Measurements from ENCODE around the gene TSPYL4. TPM values are rescaled to one million over a fixed set of nuclear protein-coding genes. Genes with fewer than 3 reads are reported as not detected.

TSPYL4 gene
- total RNA-seq, 1 experiment from 2014 or later: 15.3 TPM

DNA sequence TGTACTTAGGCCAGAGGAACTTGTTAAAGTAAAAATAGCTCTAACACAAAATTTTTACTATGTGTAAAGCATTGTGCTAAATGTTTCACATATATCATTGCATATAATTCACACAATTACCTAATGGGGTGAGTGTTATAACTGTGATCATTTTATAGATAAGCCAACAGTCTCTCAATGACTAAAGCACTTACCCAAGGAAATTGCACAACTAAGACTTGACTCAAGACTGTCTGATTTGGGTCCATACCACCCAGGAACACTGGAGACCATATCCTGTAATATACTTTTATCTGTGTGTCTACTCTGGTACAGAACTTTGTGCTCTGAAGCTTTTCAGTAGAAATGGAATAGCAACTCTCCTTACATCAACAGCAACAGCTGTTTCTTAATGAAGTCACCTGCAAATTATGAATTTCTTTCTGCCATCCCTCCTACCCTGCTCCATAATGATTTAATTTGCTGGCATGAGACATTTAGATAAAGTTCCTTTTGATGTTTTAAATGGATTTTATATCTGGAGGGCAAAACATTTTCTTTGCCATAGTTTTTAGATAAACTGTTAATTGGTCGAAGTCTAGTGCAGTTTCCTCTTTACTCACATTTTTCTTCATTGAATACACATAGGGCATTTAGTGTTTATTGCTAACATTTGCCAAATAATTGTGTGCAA lies 47.5 kb downstream of the TSPYL4 start:
- no peak for ATAC-seq
- TF ChIP-seq NFATC4 (CRISPR knock-in tag; IDR thresholded peaks at IDR 0.05) (no peak), MXD4 (CRISPR knock-in tag; IDR thresholded peaks at IDR 0.05; ENCODE audit: borderline replicate concordance) (no peak), ZNF138 (CRISPR knock-in tag; conservative IDR thresholded peaks at IDR 0.05) (no peak), ELF4 (CRISPR knock-in tag; IDR thresholded peaks at IDR 0.05; ENCODE audit: low read depth) (no peak), GABPB1 (CRISPR knock-in tag; IDR thresholded peaks at IDR 0.05) (no peak), PRRX2 (CRISPR knock-in tag; IDR thresholded peaks at IDR 0.05) (no peak), IRF1 (CRISPR knock-in tag; IDR thresholded peaks at IDR 0.05) (no peak)
- TF ChIP-seq, protein P1, sequence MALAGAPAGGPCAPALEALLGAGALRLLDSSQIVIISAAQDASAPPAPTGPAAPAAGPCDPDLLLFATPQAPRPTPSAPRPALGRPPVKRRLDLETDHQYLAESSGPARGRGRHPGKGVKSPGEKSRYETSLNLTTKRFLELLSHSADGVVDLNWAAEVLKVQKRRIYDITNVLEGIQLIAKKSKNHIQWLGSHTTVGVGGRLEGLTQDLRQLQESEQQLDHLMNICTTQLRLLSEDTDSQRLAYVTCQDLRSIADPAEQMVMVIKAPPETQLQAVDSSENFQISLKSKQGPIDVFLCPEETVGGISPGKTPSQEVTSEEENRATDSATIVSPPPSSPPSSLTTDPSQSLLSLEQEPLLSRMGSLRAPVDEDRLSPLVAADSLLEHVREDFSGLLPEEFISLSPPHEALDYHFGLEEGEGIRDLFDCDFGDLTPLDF (CRISPR knock-in tag; IDR thresholded peaks at IDR 0.05): no peak
- TF ChIP-seq, protein P2, sequence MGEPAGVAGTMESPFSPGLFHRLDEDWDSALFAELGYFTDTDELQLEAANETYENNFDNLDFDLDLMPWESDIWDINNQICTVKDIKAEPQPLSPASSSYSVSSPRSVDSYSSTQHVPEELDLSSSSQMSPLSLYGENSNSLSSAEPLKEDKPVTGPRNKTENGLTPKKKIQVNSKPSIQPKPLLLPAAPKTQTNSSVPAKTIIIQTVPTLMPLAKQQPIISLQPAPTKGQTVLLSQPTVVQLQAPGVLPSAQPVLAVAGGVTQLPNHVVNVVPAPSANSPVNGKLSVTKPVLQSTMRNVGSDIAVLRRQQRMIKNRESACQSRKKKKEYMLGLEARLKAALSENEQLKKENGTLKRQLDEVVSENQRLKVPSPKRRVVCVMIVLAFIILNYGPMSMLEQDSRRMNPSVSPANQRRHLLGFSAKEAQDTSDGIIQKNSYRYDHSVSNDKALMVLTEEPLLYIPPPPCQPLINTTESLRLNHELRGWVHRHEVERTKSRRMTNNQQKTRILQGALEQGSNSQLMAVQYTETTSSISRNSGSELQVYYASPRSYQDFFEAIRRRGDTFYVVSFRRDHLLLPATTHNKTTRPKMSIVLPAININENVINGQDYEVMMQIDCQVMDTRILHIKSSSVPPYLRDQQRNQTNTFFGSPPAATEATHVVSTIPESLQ (CRISPR knock-in tag; IDR thresholded peaks at IDR 0.05): no peak
- Mint-ChIP-seq H3K4me3 (no peak overlapping the region), H3K27me3 (ENCODE audit: low read depth) (no peaks in the 10 kb centered on the region), H3K36me3 (no peaks in the 10 kb centered on the region), H3K4me1 (peaks cover 3% of the 10 kb centered on the region; the same call in 1 of the 2 replicates), H3K9me3 (no peaks in the 10 kb centered on the region), H3K27ac (no peak overlapping the region)
- CTCF ChIA-PET: interaction anchor here (0.8 to 1.5 kb wide), 3 partner anchors 12 to 94 kb away, joined by 3 to 5 read pairs (median 4); no protein-coding TSS in a partner anchor
- POLR2A ChIA-PET: no interaction called here
- no peak for DNase-seq (ENCODE audit: low spot score)

DNA sequence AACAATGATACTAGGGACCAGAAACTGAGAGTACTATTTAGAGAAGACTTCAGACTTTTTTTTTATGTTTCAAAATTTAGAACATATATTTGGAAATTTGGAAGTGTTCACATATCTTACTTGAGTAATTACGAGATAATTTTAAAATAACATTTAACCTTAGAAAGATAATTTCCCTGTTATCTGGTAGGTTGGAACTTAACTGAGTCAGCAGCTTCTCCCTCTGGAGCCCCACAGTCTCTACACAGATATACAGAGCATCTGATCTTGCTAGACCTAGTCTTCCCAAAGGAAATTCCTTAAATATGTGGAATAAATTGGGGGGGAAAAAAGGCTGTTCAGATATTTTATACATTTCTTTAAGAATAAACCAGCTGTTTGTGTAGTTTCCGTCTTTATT lies 48.6 kb downstream of the TSPYL4 start:
- ChIA-PET POLR2A (no interaction called here), CTCF (interaction anchor here (1.5 kb wide), 1 partner anchor 13 kb away, joined by 5 read pairs; no protein-coding TSS in a partner anchor)
- H3K4me1 Mint-ChIP-seq: peaks cover 3% of the 10 kb centered on the region; the same call in 1 of the 2 replicates

More for the DNA sequence above, 48.6 kb downstream of the TSPYL4 start:
- TF ChIP-seq ZNF396 (CRISPR knock-in tag; IDR thresholded peaks at IDR 0.05; ENCODE audit: borderline replicate concordance): no peak
- no peak for TF ChIP-seq CBFB (CRISPR knock-in tag; IDR thresholded peaks at IDR 0.05; ENCODE audit: low read depth)
- no peak for TF ChIP-seq ZSCAN18 (CRISPR knock-in tag; IDR thresholded peaks at IDR 0.05)
- TF ChIP-seq ELF4 (CRISPR knock-in tag; IDR thresholded peaks at IDR 0.05; ENCODE audit: low read depth): no peak
- no peak for TF ChIP-seq FOXK1 (CRISPR knock-in tag; IDR thresholded peaks at IDR 0.05)
- TF ChIP-seq GTF2I (CRISPR knock-in tag; conservative IDR thresholded peaks at IDR 0.05): no peak
- TF ChIP-seq JAZF1 (CRISPR knock-in tag; IDR thresholded peaks at IDR 0.05): no peak
- no peak for TF ChIP-seq ESRRA (CRISPR knock-in tag; IDR thresholded peaks at IDR 0.05; ENCODE audit: borderline replicate concordance)
- TF ChIP-seq ZNF532 (CRISPR knock-in tag; IDR thresholded peaks at IDR 0.05; ENCODE audit: borderline replicate concordance): no peak
- TF ChIP-seq, protein P3, sequence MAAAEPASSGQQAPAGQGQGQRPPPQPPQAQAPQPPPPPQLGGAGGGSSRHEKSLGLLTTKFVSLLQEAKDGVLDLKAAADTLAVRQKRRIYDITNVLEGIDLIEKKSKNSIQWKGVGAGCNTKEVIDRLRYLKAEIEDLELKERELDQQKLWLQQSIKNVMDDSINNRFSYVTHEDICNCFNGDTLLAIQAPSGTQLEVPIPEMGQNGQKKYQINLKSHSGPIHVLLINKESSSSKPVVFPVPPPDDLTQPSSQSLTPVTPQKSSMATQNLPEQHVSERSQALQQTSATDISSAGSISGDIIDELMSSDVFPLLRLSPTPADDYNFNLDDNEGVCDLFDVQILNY (CRISPR knock-in tag; IDR thresholded peaks at IDR 0.05): no peak
- TF ChIP-seq, protein P4, sequence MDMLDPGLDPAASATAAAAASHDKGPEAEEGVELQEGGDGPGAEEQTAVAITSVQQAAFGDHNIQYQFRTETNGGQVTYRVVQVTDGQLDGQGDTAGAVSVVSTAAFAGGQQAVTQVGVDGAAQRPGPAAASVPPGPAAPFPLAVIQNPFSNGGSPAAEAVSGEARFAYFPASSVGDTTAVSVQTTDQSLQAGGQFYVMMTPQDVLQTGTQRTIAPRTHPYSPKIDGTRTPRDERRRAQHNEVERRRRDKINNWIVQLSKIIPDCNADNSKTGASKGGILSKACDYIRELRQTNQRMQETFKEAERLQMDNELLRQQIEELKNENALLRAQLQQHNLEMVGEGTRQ (CRISPR knock-in tag; IDR thresholded peaks at IDR 0.05): no peak
- ATAC-seq (no peak), DNase-seq (ENCODE audit: low spot score) (no peak)
- Mint-ChIP-seq H3K36me3 (no peaks in the 10 kb centered on the region), H3K27me3 (ENCODE audit: low read depth) (no peaks in the 10 kb centered on the region), H3K4me3 (no peak overlapping the region), H3K9me3 (no peaks in the 10 kb centered on the region), H3K27ac (no peak overlapping the region)
